Activated CD8-positive, alpha-beta memory T cell treated with anti-CD3 and anti-CD28 coated beads, Interleukin-2, amount 50 U/mL, for 24 hours (primary cell): ENCODE results near the gene RPH3AL.

ENCODE experiments used
- DNase-seq: peaks from one replicate; pipeline ENCODE4 v3.0.0-alpha.2; 2020; ENCODE audit errors: extremely low read depth

Gene RPH3AL, protein sequence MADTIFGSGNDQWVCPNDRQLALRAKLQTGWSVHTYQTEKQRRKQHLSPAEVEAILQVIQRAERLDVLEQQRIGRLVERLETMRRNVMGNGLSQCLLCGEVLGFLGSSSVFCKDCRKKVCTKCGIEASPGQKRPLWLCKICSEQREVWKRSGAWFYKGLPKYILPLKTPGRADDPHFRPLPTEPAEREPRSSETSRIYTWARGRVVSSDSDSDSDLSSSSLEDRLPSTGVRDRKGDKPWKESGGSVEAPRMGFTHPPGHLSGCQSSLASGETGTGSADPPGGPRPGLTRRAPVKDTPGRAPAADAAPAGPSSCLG

DNA sequence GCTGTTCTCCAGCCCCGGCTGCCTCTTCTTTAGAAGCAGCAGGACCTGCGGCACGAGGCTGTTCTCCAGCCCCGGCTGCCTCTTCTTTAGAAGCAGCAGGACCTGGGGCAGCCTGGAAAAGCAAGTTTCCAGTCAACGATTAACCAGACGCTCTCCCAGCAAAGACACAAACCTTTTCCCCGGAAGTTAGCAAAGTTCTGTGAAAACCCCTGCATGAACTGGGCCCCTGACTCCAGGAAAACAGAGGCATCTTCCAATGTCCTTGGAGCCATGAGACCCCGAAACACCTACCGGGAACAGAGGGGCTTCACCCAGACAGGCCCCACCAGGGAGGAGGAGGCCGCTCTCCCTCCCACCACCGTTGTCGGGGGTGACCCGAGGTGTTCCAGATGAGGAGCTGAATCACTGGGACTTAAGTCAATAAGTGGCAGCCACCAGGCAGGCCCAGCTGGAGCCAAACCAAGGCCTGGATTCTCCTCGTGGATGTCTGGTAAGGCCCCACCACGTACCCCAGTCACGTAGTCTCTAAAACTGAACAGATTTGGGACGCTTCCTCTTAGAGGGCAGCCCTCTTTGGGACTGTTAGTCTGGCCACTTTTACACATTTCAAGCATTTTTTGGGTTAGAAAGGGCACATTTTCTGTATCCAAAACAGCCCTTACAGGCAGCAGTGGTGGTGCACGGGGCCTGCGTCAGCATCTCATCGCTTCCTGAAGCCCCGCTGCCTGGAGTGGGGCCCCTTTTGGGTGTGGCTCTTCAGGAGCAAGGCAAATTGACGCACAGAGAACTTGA lies at the start of gene RPH3AL:
Gene RPH3AL (minus strand): TSS at position 387 of the 792 bp plus-strand sequence. CDS start 25,264 bp downstream, outside the sequence.
- DNase-seq = no peak

DNA sequence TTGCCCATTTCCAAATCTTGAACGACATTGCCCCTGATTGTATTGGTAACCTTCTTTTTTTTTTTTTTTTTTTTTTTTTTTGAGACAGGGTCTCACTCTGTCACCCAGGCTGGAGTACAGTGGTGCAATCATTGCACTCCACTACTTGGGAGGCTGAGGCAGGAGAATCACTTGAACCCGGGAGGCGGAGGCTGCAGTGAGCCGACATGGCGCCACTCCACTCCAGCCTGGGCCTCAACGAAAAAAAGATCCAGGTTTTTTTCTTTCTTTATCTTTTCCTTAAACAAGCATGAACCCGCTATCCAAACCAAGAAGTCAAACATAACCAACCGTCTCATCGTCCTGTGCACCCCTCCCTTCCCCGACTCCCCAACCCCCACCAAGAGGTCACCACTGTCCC lies 47.6 kb upstream of the RPH3AL start:
- no peak for DNase-seq

DNA sequence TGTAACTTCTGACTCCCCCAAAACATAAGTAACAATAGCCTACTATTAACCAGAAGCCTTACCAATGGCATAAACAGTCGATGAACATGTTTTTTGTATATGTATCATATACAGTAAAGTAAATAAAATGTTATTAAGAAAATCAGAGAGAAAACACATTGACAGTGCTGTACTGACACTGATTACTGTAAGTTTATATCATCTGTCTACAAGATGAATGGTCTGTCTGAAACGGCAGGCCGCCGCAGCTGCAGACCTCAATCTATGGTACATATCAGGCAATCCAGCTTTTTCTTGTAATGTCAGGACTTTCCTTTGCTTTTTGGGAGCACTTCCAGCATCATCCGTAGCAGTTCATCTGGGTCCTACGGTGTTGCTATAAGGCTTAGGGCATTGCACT lies 44.2 kb upstream of the RPH3AL start:
- no peak for DNase-seq

DNA sequence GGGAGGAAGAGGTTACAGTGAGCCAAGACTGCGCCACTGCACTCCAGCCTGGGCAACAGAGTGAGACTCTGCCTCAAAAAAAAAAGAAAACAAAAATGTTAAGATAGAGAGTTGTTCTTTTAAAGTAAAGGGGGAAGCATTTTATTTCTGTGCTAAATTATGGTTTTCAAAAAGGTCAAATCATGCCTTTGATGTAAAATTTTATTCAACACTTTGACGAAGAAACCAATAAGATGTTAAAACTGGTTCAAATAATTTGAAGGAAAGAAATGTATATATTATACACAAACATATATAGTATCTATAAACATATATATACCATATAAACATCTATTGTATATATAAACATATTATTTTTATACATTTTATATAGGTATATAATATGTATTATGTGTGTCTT lies 43.4 kb upstream of the RPH3AL start:
- no peak for DNase-seq

DNA sequence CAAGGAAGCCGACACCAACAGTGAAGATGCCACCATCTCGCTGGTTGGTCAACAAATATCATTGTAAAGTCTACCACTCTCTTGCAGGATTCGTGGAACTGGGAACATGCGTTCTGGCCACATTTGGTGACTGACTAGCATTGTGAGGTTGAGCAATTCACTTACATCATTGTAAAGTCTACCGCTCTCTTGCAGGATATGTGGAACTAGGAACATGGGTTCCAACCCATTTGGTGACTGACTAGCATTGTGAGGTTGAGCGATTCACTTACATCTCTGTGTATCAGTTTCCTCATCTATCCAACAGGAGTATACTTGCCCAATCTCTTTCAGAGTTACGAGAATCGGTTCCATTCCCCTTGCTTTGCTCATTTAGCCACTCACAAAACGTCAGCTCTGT lies 42.6 kb upstream of the RPH3AL start:
- no peak for DNase-seq

DNA sequence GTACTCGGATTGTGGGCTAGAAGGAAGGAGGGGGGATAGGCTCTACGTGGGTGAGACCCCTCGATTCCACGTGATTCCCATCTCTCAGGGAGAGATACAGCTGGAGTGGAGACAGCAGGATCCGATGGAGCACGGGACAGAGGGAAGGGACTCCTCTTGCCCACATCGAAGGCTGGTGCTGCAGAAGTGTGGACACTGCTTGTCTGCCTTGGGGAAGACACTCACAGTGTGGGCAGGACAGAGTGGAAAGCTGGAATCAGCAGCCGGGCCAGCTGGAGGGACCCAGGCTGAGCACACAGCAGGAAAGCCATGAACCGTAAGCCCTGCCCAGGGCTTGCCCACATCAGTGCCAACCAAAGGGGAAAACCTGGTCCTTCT lies 42.1 kb upstream of the RPH3AL start:
- DNase-seq = no peak

DNA sequence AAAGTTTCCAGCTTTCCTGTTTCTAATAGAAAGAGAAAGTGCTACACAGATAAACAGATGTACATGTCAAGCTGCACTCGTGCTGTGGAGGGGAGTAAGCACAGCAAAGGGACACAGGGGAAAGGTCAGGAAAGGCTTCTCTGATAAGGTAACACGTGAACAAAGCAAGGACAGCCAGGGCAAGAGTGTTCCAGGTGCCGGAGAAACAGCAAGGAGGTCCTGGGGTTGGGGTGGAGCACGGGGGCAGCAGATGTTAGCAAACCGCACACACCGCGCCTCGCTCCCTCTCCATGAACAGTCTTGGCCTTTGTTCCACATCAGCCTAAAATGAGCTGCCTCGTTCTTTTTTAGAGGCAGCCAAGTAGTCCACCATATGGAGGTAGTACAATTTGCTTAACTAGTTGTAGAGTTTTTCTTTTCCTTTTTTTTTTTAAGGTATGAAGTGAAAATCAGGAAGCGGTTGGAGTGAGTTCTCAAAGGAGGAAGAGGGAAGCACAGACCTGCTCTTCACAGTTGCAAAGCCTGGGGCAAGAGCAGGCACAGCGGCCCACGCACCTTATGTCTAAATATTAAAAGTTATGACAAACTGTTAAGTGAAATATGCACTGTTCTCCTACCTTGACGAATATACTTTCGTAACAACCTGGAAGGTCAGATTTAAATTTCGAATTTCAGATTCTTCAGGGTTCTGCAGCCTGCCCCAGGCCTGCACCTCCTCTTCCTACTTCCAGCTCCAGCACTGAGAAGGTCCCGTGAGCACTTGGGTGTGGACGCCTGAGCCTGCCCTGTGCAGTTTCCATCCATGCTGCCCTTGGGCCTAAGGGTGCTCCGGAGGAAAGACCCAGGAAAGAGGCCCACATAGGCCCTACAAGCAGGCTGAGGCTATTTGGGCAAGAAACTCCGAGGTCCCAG lies 41.5 kb upstream of the RPH3AL start:
- DNase-seq = no peak

DNA sequence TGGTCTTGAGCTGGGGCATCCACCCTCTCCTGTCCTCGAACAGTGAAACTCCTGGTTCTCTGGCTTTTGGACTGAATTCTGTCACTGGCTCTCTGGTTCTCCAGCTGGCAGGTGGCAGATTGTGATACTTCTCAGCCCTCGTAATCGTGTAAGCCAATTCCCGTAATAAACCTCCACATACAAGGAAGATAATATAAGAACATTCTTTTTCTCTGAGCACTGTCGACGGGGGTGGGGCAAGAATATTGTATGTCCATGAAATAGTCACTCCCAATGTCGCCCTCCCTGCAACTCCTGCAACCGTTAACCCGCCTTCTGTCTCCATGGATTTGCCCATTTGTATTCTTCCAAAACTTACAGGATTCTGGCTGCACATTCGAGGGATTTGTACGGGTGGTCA lies 39.2 kb upstream of the RPH3AL start:
- no peak for DNase-seq

DNA sequence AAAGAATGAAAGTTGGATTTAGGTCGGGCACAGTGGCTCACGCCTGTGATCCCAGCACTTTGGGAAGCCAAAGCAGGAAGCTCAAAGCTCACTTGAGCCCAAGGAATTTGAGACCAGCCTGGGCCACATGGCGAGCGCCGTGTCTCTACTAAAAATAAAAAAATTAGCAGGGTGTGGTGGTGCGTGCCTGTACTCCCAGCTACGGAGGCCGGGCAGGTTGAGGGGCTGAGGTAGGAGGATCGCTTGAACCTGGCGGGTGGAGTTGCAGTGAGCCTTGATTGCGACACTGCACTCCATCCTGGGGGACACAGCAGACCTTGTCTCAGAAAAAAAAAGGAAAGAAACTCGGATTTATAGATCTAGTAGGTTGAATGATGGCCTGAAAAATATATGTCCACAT lies 37.4 kb upstream of the RPH3AL start:
- DNase-seq = no peak

DNA sequence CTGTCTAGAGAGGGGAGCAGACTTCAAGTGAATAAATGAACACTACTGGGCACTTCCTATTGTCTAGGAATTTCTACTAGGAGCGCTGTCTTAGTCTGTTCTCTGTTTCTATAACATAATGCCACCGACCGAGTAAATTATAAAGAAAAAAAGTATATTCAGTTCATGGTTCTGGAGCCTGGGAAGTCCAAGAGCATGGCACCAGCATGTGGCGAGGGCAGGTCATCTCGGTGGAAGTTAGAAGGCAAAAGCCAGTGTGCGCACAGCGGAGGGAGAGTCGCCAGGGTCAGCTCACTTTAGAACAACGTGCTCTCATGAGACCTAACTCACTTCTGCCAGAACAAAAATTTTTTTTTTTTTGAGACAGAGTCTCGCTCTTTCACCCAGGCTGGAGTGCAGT lies 35.5 kb upstream of the RPH3AL start:
- no peak for DNase-seq

DNA sequence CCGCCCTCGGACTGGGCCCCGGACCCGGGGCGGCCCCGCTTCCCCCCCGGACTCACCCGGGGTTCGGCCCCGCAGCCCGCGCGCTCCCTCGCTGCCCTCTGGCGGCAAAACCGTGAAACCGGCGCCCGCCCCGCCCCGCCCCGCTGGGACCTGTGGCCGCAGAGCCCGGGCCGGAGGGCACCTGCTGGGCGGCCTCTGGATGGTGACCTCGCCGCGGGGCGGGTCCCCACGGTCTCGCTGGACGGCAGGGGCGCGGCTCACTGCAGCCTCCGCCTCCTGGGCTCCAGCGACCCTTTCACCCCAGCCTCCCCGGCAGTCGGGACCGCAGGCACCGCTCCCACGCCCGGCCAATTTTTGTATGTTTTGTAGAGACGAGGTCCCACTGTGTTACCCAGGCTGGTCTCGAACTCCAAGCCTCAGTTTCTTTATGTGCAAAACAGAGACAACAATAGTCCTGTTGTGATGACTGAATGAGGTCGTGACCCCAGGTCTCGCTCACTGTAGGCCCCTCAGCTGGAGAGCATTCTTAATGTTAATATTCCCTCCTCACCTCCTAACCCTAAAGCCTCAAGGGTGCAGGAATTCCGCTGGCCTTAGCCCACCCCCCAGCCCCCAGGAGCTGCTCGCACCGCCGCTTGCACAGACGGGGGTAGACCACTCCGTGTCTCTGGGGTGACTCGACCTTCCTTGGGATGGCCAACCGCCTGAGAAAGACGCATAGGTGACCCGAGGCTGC lies 33.7 kb upstream of the RPH3AL start:
- DNase-seq = no peak

DNA sequence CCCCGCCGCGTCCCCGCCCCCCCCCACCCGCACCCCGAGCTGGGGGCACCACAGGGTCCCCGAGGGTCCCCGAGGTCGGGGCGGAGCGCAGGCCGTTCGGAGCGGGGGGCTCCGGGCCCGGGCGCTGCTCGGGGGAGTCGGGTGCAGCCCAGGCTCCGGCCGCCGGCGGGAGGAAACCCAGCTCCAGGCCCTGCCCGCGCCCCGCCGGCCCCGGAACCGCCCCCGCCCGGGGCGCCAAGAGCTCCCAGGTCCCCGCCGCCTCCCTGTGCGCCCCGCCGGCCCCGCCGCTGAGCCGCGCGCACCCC lies 33.2 kb upstream of the RPH3AL start:
- no peak for DNase-seq

DNA sequence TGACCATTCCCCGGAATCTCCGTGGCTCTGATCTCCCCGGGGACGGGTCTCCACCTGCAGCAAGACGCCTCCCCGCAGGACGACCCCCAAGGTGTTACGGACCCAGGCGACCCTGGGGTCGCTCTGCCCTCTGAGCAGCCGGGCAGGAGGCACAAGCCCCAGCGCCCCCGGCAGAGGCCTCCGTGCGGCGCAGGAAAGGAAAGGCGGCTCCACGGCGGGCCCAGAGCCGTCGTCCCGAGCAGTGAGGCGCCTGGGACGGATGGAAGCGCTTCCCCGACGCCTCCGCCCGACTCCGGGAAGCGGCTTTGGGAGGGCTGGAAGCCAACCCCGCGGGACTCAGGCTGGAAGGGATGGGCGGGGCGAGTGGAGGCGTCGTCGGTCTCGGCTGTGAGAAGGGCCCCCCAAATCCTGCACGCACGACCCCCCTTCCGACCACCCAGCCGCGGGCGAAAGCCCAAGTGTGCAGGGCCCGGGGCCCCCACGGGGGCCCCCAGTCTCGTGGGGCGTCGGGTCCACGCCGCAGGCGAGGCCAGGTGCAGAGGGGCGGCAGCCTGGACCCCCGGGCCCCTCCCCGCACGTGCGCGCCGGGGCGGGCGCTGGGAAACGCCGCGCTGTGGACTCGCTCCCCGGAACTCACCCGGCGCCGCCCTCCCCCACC lies 32.7 kb upstream of the RPH3AL start:
- no peak for DNase-seq

DNA sequence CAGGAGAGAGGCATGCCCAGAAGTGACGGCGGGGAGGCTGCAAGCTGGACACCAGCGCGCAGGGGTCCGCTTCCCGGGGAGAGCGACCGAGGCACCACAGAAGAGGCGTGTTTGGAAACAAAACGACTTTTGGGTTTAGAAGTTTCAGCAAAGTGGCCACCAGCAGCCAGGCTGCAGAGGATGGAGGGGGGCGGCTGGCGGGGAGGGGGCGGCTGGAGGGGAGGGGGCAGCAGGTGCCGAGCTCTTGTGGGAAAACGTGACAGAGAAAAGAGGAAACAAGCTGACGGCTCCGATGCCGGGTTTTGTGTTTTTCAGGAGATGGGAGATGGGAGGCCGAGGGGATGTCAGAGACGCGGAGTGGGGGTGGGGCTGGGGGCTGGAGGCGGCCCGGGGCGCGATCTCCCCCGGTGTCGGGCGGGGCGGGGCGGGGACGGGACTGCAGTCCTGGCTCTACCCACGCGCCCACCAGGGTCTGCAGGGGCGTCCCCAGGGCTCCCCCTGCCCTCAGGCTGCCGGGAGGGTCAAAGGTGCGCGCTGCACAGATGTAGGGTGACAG lies 32.1 kb upstream of the RPH3AL start:
- no peak for DNase-seq

DNA sequence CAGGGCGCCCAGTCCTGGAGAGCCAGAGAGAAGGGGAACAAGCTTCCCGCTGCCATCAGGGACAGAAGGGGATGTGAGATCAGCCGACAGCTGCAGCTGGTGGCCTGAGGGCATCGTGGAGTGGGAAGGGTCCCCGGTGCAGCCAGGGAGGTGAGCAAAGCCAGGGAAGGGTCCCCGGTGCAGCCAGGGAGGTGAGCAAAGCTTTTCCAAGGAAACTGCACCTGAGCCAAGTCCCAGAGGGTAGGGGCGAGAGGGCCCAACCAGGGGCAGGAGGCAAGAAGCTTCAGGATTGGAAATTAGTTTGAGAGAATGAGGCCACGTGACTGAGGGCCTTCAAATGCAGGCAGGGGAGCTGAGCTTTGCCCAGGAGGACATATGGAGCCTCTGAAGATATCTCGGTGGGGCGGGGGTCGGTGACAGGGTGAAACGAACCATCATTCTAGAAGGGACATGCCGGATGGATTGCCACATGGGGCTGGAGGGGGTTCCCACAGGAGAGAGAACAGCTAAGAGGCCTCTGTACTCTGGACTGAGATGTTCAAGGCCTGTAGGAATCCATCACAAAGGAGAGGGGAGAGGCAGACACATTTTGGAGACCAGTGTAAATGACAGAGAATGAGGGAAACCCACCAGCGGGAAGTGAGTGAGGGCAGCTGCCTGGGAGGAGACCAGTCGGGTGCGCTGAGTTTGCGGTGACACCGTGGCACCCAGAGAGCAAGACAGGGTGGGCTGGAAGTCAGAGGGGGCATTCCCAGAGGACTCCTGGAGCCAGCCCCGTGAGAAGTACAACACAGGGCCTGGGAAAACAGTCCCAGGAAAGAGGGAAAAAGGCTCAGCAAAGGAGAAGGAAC lies 31.4 kb upstream of the RPH3AL start:
- DNase-seq = no peak

DNA sequence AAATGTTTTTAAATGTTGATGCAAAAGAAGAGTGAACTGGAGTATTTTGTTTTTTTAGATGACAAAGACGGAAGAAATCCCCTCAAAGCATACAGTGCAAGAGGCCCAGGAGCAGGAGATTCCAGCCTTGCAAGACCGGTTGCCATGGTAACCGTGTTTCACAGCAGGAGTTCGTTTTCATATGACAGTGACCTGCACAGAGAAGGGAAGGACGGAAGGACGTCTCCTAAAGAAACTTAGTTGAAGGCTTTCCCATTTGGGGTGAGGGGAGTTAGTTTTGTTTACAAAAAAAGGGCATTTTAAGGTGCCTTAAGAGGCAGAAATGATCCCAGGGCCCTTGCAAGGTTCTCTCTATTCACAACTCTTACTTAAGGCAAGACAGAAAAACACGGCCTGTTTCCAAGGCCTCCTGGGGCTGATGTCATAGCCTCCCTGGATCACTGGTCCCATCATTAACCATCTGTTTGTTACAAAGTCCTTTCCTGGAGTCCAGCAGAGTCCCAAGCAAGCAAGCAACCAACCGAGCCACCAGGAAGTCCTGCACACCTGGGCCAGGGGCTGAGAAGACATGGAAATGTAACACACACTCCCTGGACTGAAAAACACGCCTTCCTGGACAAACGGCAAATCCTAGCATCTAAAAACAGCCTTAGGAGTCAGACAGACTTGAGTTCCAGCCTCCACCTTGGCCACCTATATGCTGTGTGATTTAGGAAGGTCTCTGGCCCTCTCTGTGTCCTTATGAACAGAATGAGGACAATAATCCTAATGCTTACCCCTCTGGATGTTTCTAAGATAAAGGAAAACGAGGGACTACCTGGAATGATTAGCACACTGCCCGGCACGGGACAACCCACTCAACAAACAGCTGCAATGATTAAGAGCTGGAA lies 30.3 kb upstream of the RPH3AL start:
- no peak for DNase-seq

DNA sequence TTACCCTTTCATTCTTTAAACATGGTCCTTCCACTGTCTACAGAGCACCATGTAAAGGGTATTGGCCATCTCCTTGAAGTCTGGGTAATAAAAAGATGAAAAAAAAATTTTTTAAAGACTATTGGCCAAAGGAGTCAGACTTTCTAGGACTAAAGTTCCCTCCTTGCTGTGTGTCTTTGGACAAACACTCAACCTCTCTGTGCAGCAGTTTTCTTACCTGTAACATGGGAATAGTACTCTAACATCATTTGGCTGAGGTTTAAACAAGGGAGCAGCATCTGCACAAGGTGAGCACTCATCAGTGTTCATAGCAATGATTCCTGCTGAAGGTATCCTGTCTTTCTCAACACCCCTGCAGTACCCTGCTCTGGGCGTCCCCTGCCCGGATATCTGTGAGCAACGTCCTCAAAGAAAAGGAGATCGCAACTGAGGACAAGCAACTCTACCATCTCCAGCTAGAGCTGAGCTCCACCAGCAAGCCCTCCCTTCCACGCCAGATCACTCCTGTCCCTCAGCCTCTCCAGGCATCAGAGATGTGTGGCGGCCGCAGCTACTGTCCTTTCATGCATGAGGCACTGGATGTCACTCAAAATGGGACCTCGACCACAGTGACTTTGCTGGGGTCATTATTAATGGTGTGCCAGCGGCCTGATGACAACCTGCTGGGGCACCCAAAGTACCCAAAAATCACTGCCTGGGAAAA lies 29.5 kb upstream of the RPH3AL start:
- no peak for DNase-seq

DNA sequence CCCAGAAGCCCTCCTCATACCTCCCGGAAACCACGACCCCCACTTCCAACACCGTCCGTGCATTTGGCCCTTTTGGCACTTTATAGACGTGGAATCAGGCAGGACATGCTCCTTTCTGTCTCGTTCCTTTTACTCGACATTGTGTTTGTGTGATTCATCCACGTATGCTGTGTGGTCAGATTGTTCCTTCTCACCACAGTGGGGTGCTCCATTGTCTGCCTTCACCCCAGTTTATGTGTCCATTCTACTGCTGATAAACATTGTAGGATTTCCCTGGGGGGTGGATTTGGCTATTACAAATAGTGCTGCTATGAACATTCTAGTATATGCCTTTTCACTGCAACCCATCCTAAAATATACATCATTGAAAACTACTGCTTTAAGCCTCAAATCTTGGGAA lies 28.9 kb upstream of the RPH3AL start:
- DNase-seq = no peak
